H9 (cell line): ENCODE data around the gene ACOT7. TPM values are rescaled to one million over a fixed set of nuclear protein-coding genes. Genes with fewer than 3 reads are reported as not detected.

Experiments
- DNase-seq: peaks from one replicate; pipeline ENCODE4 v3.0.0-alpha.2; 2017
- H2AFZ ChIP-seq: one replicate; pipeline ENCODE4 v1.6.1; 2013; ENCODE audit warnings: mild to moderate bottlenecking, low read length, control low read depth, moderate library complexity
- H2AK5ac ChIP-seq: 2 replicates; pipeline ENCODE4 v1.6.1; 2013; ENCODE audit warnings: low read length, control low read depth, mixed read lengths; ENCODE audit not compliant: insufficient read length
- H2BK120ac ChIP-seq: one replicate; pipeline ENCODE4 v1.6.1; 2013; ENCODE audit warnings: low read depth, mild to moderate bottlenecking, low read length, control low read depth, inconsistent platforms; ENCODE audit not compliant: poor library complexity, severe bottlenecking
- H2BK12ac ChIP-seq: 2 replicates; pipeline ENCODE4 v1.6.1; 2013; ENCODE audit warnings: low read length, control low read depth, mixed read lengths, low read depth; ENCODE audit not compliant: insufficient read length
- H2BK15ac ChIP-seq: 2 replicates; pipeline ENCODE4 v1.6.1; 2013; ENCODE audit warnings: low read depth, low read length, control low read depth
- H2BK20ac ChIP-seq: one replicate; pipeline ENCODE4 v1.6.1; 2013; ENCODE audit warnings: low read depth, mild to moderate bottlenecking, low read length, control low read depth, inconsistent platforms; ENCODE audit not compliant: poor library complexity, severe bottlenecking
- H2BK5ac ChIP-seq: 2 replicates; pipeline ENCODE4 v1.6.1; 2013; ENCODE audit warnings: low read length, control low read depth, mixed read lengths; ENCODE audit not compliant: insufficient read length
- H3K14ac ChIP-seq: 2 replicates; pipeline ENCODE4 v1.6.1; 2013; ENCODE audit warnings: low read length, control low read depth; ENCODE audit not compliant: insufficient read depth
- H3K18ac ChIP-seq: 2 replicates; pipeline ENCODE4 v1.6.1; 2013; ENCODE audit warnings: low read depth, mild to moderate bottlenecking, mixed read lengths, low read length, control low read depth; ENCODE audit not compliant: insufficient read length
- H3K23ac ChIP-seq: 2 replicates; pipeline ENCODE4 v1.6.1; 2013; ENCODE audit warnings: low read length, control low read depth, mixed read lengths, low read depth; ENCODE audit not compliant: insufficient read length
- H3K23me2 ChIP-seq: 2 replicates; pipeline ENCODE4 v1.6.1; 2013; ENCODE audit warnings: low read depth, mild to moderate bottlenecking, mixed read lengths, low read length, control low read depth; ENCODE audit not compliant: insufficient read length, poor library complexity, severe bottlenecking
- H3K27ac ChIP-seq: 2 replicates; pipeline ENCODE4 v1.5.1; 2013; ENCODE audit warnings: low read length, control low read depth, mixed read lengths, low read depth; ENCODE audit not compliant: insufficient read length
- H3K27me3 ChIP-seq: 2 replicates; pipeline ENCODE4 v1.6.1; 2013; ENCODE audit warnings: low read length, control low read depth, inconsistent platforms; ENCODE audit not compliant: insufficient read depth
- H3K4ac ChIP-seq: 2 replicates; pipeline ENCODE4 v1.6.1; 2013; ENCODE audit warnings: low read depth, mild to moderate bottlenecking, control low read depth, inconsistent platforms, low read length, moderate library complexity
- H3K4me1 ChIP-seq: 2 replicates; pipeline ENCODE4 v1.6.1; 2013; ENCODE audit warnings: low read length, control low read depth, inconsistent platforms; ENCODE audit not compliant: insufficient read depth
- H3K4me2 ChIP-seq: 2 replicates; pipeline ENCODE4 v1.6.1; 2013; ENCODE audit warnings: low read length, control low read depth, mixed read lengths; ENCODE audit not compliant: insufficient read length, insufficient read depth
- H3K56ac ChIP-seq: 2 replicates; pipeline ENCODE4 v1.6.1; 2013; ENCODE audit warnings: low read depth, mild to moderate bottlenecking, mixed read lengths, low read length, control low read depth; ENCODE audit not compliant: insufficient read length
- H3K79me1 ChIP-seq: 2 replicates; pipeline ENCODE4 v1.6.1; 2013; ENCODE audit warnings: low read depth, mild to moderate bottlenecking, moderate library complexity, low read length, control low read depth, inconsistent platforms; ENCODE audit not compliant: insufficient read depth, poor library complexity, severe bottlenecking
- H3K79me2 ChIP-seq: 2 replicates; pipeline ENCODE4 v1.6.1; 2013; ENCODE audit warnings: low read length, control low read depth, inconsistent platforms; ENCODE audit not compliant: insufficient read depth
- H3K9ac ChIP-seq: 2 replicates; pipeline ENCODE4 v1.6.1; 2013; ENCODE audit warnings: low read length, control low read depth, mixed read lengths; ENCODE audit not compliant: insufficient read length; ENCODE audit errors: extremely low read depth
- H3K9me3 ChIP-seq: one replicate; pipeline ENCODE4 v1.6.1; 2013; ENCODE audit warnings: low read depth, low read length, inconsistent platforms; ENCODE audit not compliant: control insufficient read depth
- H3T11ph ChIP-seq: one replicate; pipeline ENCODE4 v1.6.1; 2013; ENCODE audit warnings: mild to moderate bottlenecking, low read length, control low read depth, inconsistent platforms
- H4K20me1 ChIP-seq: one replicate; pipeline ENCODE4 v1.6.1; 2013; ENCODE audit not compliant: control insufficient read depth, insufficient read length, insufficient read depth
- H4K5ac ChIP-seq: 2 replicates; pipeline ENCODE4 v1.6.1; 2013; ENCODE audit warnings: low read depth, mild to moderate bottlenecking, mixed read lengths, low read length, control low read depth; ENCODE audit not compliant: insufficient read length
- H4K8ac ChIP-seq: replicated peaks from 2 replicates; pipeline ENCODE4 v1.6.1; 2013; ENCODE audit warnings: low read length, control low read depth, mixed read lengths, low read depth; ENCODE audit not compliant: insufficient read length
- H4K91ac ChIP-seq: 2 replicates; pipeline ENCODE4 v1.6.1; 2013; ENCODE audit warnings: low read depth, mild to moderate bottlenecking, moderate library complexity, mixed read lengths, low read length, control low read depth; ENCODE audit not compliant: insufficient read length
- H3K27ac Mint-ChIP-seq, 3 experiments: 2 replicates in 2 of 3; 3 replicates in 1 of 3; pipeline ENCODE4 v1.8.0; 2020 to 2021; ENCODE audit warnings: mixed read lengths in 3 of 3, mild to moderate bottlenecking in 1 of 3, moderate library complexity in 1 of 3
- H3K27me3 Mint-ChIP-seq: 2 replicates; pipeline ENCODE4 v1.8.0; 2021; ENCODE audit warnings: low read depth, mild to moderate bottlenecking, moderate library complexity, mixed read lengths
- H3K36me3 Mint-ChIP-seq, 3 experiments: 2 replicates in 2 of 3; 3 replicates in 1 of 3; pipeline ENCODE4 v1.8.0; 2020 to 2021; ENCODE audit warnings: low read depth in 3 of 3, mixed read lengths in 3 of 3; ENCODE audit not compliant: insufficient read depth in 1 of 3
- H3K4me1 Mint-ChIP-seq, 2 experiments: 2 replicates each; pipeline ENCODE4 v1.8.0; 2020; ENCODE audit warnings: mixed read lengths in 2 of 2
- H3K4me3 Mint-ChIP-seq, 2 experiments: 2 replicates in 1 of 2; 3 replicates in 1 of 2; pipeline ENCODE4 v1.8.0; 2020 to 2021; ENCODE audit warnings: mild to moderate bottlenecking in 2 of 2, mixed read lengths in 2 of 2, moderate library complexity in 1 of 2
- H3K9me3 Mint-ChIP-seq, 2 experiments: 2 replicates in 1 of 2; 3 replicates in 1 of 2; pipeline ENCODE4 v1.8.0; 2020; ENCODE audit warnings: mild to moderate bottlenecking in 2 of 2, mixed read lengths in 2 of 2, moderate library complexity in 1 of 2
- CTCF ChIP-seq: fragments of 200-600 bp; sonication (generic); conservative IDR thresholded peaks from 3 replicates; pipeline ENCODE4 v1.8.0; 2021; ENCODE audit warnings: antibody characterized with exemption, mild to moderate bottlenecking
- WGBS: extraction: QIAGEN DNeasy Blood & Tissue Kit; methylation state at CpG from one replicate; pipeline ENCODE4 v1.1.7; 2013; ENCODE audit warnings: missing lambda C conversion rate, low lambda C conversion rate, mixed read lengths; ENCODE audit not compliant: insufficient read length; ENCODE audit errors: extremely low coverage; 5-methylcytosine and 5-hydroxymethylcytosine counted together
- total RNA-seq: library from RNA; stranded (reverse); gene quantifications from 2 replicates; pipeline ENCODE4 v1.2.1, GENCODE V29; 2021

The ACOT7 gene
- total RNA-seq, 1 experiment from 2014 or later, result 87.4 TPM

GRCh38 chr1:6295910-6296309 is 97.7 kb downstream of the ACOT7 start:
- Histone ChIP-seq H3K23me2 (no peaks in the 10 kb centered on the region), H3K23ac (no peak overlapping the region), H2BK5ac (no peak overlapping the region), H3K4ac (no peak overlapping the region), H2BK15ac (no peak overlapping the region), H3T11ph (no peak overlapping the region), H3K4me1 (no peaks in the 10 kb centered on the region), H3K4me2 (no peak overlapping the region), H4K91ac (no peak overlapping the region), H3K56ac (no peak overlapping the region), H3K14ac (no peak overlapping the region), H4K8ac (no peak overlapping the region), H2AFZ (no peak overlapping the region), H2BK20ac (no peak overlapping the region), H3K27me3 (no peaks in the 10 kb centered on the region), H3K9ac (no peak overlapping the region), H4K5ac (no peak overlapping the region), H3K18ac (no peak overlapping the region), H2BK120ac (no peak overlapping the region), H3K79me2 (no peaks in the 10 kb centered on the region), H2AK5ac (no peak overlapping the region), H3K79me1 (no peaks in the 10 kb centered on the region), H4K20me1 (no peaks in the 10 kb centered on the region), H3K9me3 (no peaks in the 10 kb centered on the region), H2BK12ac (no peak overlapping the region), H3K27ac (no peak overlapping the region)
- WGBS, result no CpG with 5 or more reads among the region's 6 CpGs
- no peak for DNase-seq
- H3K9me3 Mint-ChIP-seq, result no peaks in the 10 kb centered on the region
- peaks cover 17 to 27% (median 20%) of the 10 kb centered on the region in 3 experiments; a peak in 6 of 7 replicates for H3K36me3 Mint-ChIP-seq
- H3K27ac Mint-ChIP-seq, result no peak overlapping the region
- no peaks in the 10 kb centered on the region for H3K4me1 Mint-ChIP-seq
- no peak overlapping the region for H3K4me3 Mint-ChIP-seq
- no peaks in the 10 kb centered on the region; the same call in 1 of the 2 replicates for H3K27me3 Mint-ChIP-seq
- no peak for TF ChIP-seq CTCF
